Measurements from ENCODE around the gene RIC8B.

DNA sequence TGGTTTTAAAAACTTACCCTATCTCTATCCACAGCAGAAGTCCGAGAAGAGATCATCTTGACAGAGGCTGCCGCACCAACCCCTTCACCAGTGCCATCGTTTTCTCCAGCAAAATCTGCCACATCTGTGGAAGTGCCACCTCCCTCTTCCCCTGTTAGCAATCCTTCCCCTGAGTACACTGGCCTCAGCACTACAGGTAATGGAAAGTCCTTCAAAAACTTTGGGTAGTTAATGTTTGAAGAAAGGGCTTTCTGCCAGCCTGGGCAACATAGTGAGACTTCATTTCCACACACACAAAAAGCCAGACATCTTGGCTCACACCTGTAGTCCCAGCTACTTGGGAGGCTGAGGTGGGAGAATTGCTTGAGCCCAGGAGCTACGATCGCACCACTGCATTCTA lies 41.6 kb upstream of the RIC8B start:
- TF ChIP-seq, protein P1, sequence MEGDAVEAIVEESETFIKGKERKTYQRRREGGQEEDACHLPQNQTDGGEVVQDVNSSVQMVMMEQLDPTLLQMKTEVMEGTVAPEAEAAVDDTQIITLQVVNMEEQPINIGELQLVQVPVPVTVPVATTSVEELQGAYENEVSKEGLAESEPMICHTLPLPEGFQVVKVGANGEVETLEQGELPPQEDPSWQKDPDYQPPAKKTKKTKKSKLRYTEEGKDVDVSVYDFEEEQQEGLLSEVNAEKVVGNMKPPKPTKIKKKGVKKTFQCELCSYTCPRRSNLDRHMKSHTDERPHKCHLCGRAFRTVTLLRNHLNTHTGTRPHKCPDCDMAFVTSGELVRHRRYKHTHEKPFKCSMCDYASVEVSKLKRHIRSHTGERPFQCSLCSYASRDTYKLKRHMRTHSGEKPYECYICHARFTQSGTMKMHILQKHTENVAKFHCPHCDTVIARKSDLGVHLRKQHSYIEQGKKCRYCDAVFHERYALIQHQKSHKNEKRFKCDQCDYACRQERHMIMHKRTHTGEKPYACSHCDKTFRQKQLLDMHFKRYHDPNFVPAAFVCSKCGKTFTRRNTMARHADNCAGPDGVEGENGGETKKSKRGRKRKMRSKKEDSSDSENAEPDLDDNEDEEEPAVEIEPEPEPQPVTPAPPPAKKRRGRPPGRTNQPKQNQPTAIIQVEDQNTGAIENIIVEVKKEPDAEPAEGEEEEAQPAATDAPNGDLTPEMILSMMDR (IDR thresholded peaks at IDR 0.05): no peak
- TF ChIP-seq POLR2A (IDR thresholded peaks at IDR 0.05): no peak
